H9 (cell line): ENCODE data around the gene KCTD21. TPM values are rescaled to one million over a fixed set of nuclear protein-coding genes. Genes with fewer than 3 reads are reported as not detected.

Source experiments
- DNase-seq: peaks from one replicate; pipeline ENCODE4 v3.0.0-alpha.2; 2017
- H2AFZ ChIP-seq: one replicate; pipeline ENCODE4 v1.6.1; 2013; ENCODE audit warnings: mild to moderate bottlenecking, low read length, control low read depth, moderate library complexity
- H2AK5ac ChIP-seq: 2 replicates; pipeline ENCODE4 v1.6.1; 2013; ENCODE audit warnings: low read length, control low read depth, mixed read lengths; ENCODE audit not compliant: insufficient read length
- H2BK120ac ChIP-seq: one replicate; pipeline ENCODE4 v1.6.1; 2013; ENCODE audit warnings: low read depth, mild to moderate bottlenecking, low read length, control low read depth, inconsistent platforms; ENCODE audit not compliant: poor library complexity, severe bottlenecking
- H2BK12ac ChIP-seq: 2 replicates; pipeline ENCODE4 v1.6.1; 2013; ENCODE audit warnings: low read length, control low read depth, mixed read lengths, low read depth; ENCODE audit not compliant: insufficient read length
- H2BK15ac ChIP-seq: 2 replicates; pipeline ENCODE4 v1.6.1; 2013; ENCODE audit warnings: low read depth, low read length, control low read depth
- H2BK20ac ChIP-seq: one replicate; pipeline ENCODE4 v1.6.1; 2013; ENCODE audit warnings: low read depth, mild to moderate bottlenecking, low read length, control low read depth, inconsistent platforms; ENCODE audit not compliant: poor library complexity, severe bottlenecking
- H2BK5ac ChIP-seq: 2 replicates; pipeline ENCODE4 v1.6.1; 2013; ENCODE audit warnings: low read length, control low read depth, mixed read lengths; ENCODE audit not compliant: insufficient read length
- H3K14ac ChIP-seq: 2 replicates; pipeline ENCODE4 v1.6.1; 2013; ENCODE audit warnings: low read length, control low read depth; ENCODE audit not compliant: insufficient read depth
- H3K18ac ChIP-seq: 2 replicates; pipeline ENCODE4 v1.6.1; 2013; ENCODE audit warnings: low read depth, mild to moderate bottlenecking, mixed read lengths, low read length, control low read depth; ENCODE audit not compliant: insufficient read length
- H3K23ac ChIP-seq: 2 replicates; pipeline ENCODE4 v1.6.1; 2013; ENCODE audit warnings: low read length, control low read depth, mixed read lengths, low read depth; ENCODE audit not compliant: insufficient read length
- H3K23me2 ChIP-seq: 2 replicates; pipeline ENCODE4 v1.6.1; 2013; ENCODE audit warnings: low read depth, mild to moderate bottlenecking, mixed read lengths, low read length, control low read depth; ENCODE audit not compliant: insufficient read length, poor library complexity, severe bottlenecking
- H3K27ac ChIP-seq: 2 replicates; pipeline ENCODE4 v1.5.1; 2013; ENCODE audit warnings: low read length, control low read depth, mixed read lengths, low read depth; ENCODE audit not compliant: insufficient read length
- H3K27me3 ChIP-seq: 2 replicates; pipeline ENCODE4 v1.6.1; 2013; ENCODE audit warnings: low read length, control low read depth, inconsistent platforms; ENCODE audit not compliant: insufficient read depth
- H3K4ac ChIP-seq: 2 replicates; pipeline ENCODE4 v1.6.1; 2013; ENCODE audit warnings: low read depth, mild to moderate bottlenecking, control low read depth, inconsistent platforms, low read length, moderate library complexity
- H3K4me1 ChIP-seq: 2 replicates; pipeline ENCODE4 v1.6.1; 2013; ENCODE audit warnings: low read length, control low read depth, inconsistent platforms; ENCODE audit not compliant: insufficient read depth
- H3K4me2 ChIP-seq: 2 replicates; pipeline ENCODE4 v1.6.1; 2013; ENCODE audit warnings: low read length, control low read depth, mixed read lengths; ENCODE audit not compliant: insufficient read length, insufficient read depth
- H3K56ac ChIP-seq: 2 replicates; pipeline ENCODE4 v1.6.1; 2013; ENCODE audit warnings: low read depth, mild to moderate bottlenecking, mixed read lengths, low read length, control low read depth; ENCODE audit not compliant: insufficient read length
- H3K79me1 ChIP-seq: 2 replicates; pipeline ENCODE4 v1.6.1; 2013; ENCODE audit warnings: low read depth, mild to moderate bottlenecking, moderate library complexity, low read length, control low read depth, inconsistent platforms; ENCODE audit not compliant: insufficient read depth, poor library complexity, severe bottlenecking
- H3K79me2 ChIP-seq: 2 replicates; pipeline ENCODE4 v1.6.1; 2013; ENCODE audit warnings: low read length, control low read depth, inconsistent platforms; ENCODE audit not compliant: insufficient read depth
- H3K9ac ChIP-seq: 2 replicates; pipeline ENCODE4 v1.6.1; 2013; ENCODE audit warnings: low read length, control low read depth, mixed read lengths; ENCODE audit not compliant: insufficient read length; ENCODE audit errors: extremely low read depth
- H3K9me3 ChIP-seq: one replicate; pipeline ENCODE4 v1.6.1; 2013; ENCODE audit warnings: low read depth, low read length, inconsistent platforms; ENCODE audit not compliant: control insufficient read depth
- H3T11ph ChIP-seq: one replicate; pipeline ENCODE4 v1.6.1; 2013; ENCODE audit warnings: mild to moderate bottlenecking, low read length, control low read depth, inconsistent platforms
- H4K20me1 ChIP-seq: one replicate; pipeline ENCODE4 v1.6.1; 2013; ENCODE audit not compliant: control insufficient read depth, insufficient read length, insufficient read depth
- H4K5ac ChIP-seq: 2 replicates; pipeline ENCODE4 v1.6.1; 2013; ENCODE audit warnings: low read depth, mild to moderate bottlenecking, mixed read lengths, low read length, control low read depth; ENCODE audit not compliant: insufficient read length
- H4K8ac ChIP-seq: replicated peaks from 2 replicates; pipeline ENCODE4 v1.6.1; 2013; ENCODE audit warnings: low read length, control low read depth, mixed read lengths, low read depth; ENCODE audit not compliant: insufficient read length
- H4K91ac ChIP-seq: 2 replicates; pipeline ENCODE4 v1.6.1; 2013; ENCODE audit warnings: low read depth, mild to moderate bottlenecking, moderate library complexity, mixed read lengths, low read length, control low read depth; ENCODE audit not compliant: insufficient read length
- H3K27ac Mint-ChIP-seq, 3 experiments: 2 replicates in 2 of 3; 3 replicates in 1 of 3; pipeline ENCODE4 v1.8.0; 2020 to 2021; ENCODE audit warnings: mixed read lengths in 3 of 3, mild to moderate bottlenecking in 1 of 3, moderate library complexity in 1 of 3
- H3K27me3 Mint-ChIP-seq: 2 replicates; pipeline ENCODE4 v1.8.0; 2021; ENCODE audit warnings: low read depth, mild to moderate bottlenecking, moderate library complexity, mixed read lengths
- H3K36me3 Mint-ChIP-seq, 3 experiments: 2 replicates in 2 of 3; 3 replicates in 1 of 3; pipeline ENCODE4 v1.8.0; 2020 to 2021; ENCODE audit warnings: low read depth in 3 of 3, mixed read lengths in 3 of 3; ENCODE audit not compliant: insufficient read depth in 1 of 3
- H3K4me1 Mint-ChIP-seq, 2 experiments: 2 replicates each; pipeline ENCODE4 v1.8.0; 2020; ENCODE audit warnings: mixed read lengths in 2 of 2
- H3K4me3 Mint-ChIP-seq, 2 experiments: 2 replicates in 1 of 2; 3 replicates in 1 of 2; pipeline ENCODE4 v1.8.0; 2020 to 2021; ENCODE audit warnings: mild to moderate bottlenecking in 2 of 2, mixed read lengths in 2 of 2, moderate library complexity in 1 of 2
- H3K9me3 Mint-ChIP-seq, 2 experiments: 2 replicates in 1 of 2; 3 replicates in 1 of 2; pipeline ENCODE4 v1.8.0; 2020; ENCODE audit warnings: mild to moderate bottlenecking in 2 of 2, mixed read lengths in 2 of 2, moderate library complexity in 1 of 2
- CTCF ChIP-seq: fragments of 200-600 bp; sonication (generic); conservative IDR thresholded peaks from 3 replicates; pipeline ENCODE4 v1.8.0; 2021; ENCODE audit warnings: antibody characterized with exemption, mild to moderate bottlenecking
- WGBS: extraction: QIAGEN DNeasy Blood & Tissue Kit; methylation state at CpG from one replicate; pipeline ENCODE4 v1.1.7; 2013; ENCODE audit warnings: missing lambda C conversion rate, low lambda C conversion rate, mixed read lengths; ENCODE audit not compliant: insufficient read length; ENCODE audit errors: extremely low coverage; 5-methylcytosine and 5-hydroxymethylcytosine counted together
- total RNA-seq: library from RNA; stranded (reverse); gene quantifications from 2 replicates; pipeline ENCODE4 v1.2.1, GENCODE V29; 2021

Gene KCTD21
- total RNA-seq, 1 experiment from 2014 or later: 4.0 TPM

- TF ChIP-seq CTCF: no peak
- Histone ChIP-seq H3K18ac (no peak overlapping the region), H3K79me1 (no peaks in the 10 kb centered on the region), H2BK15ac (no peak overlapping the region), H2BK5ac (no peak overlapping the region), H3K9me3 (no peaks in the 10 kb centered on the region), H3K14ac (no peak overlapping the region), H4K5ac (no peak overlapping the region), H3K56ac (no peak overlapping the region), H4K91ac (no peak overlapping the region), H3T11ph (no peak overlapping the region), H3K23me2 (no peaks in the 10 kb centered on the region), H2AK5ac (no peak overlapping the region), H3K27me3 (no peaks in the 10 kb centered on the region), H3K4me2 (no peak overlapping the region), H3K23ac (no peak overlapping the region), H2AFZ (no peak overlapping the region), H2BK20ac (no peak overlapping the region), H3K4ac (no peak overlapping the region), H2BK120ac (no peak overlapping the region), H2BK12ac (no peak overlapping the region), H3K79me2 (no peaks in the 10 kb centered on the region), H3K9ac (no peak overlapping the region), H4K8ac (no peak overlapping the region), H3K4me1 (no peaks in the 10 kb centered on the region), H3K27ac (no peak overlapping the region), H4K20me1 (no peaks in the 10 kb centered on the region)
- Mint-ChIP-seq H3K27me3 (no peaks in the 10 kb centered on the region), H3K4me1 (no peaks in the 10 kb centered on the region), H3K9me3 (no peaks in the 10 kb centered on the region), H3K4me3 (no peak overlapping the region), H3K27ac (no peak overlapping the region; a peak in 2 of 7 replicates), H3K36me3 (peaks cover 0 to 21% (median 17%) of the 10 kb centered on the region in 3 experiments; a peak in 6 of 7 replicates)
- no CpG with 5 or more reads among the region's 11 CpGs for WGBS
- peak; percentile 16 for DNase-seq
These were observed 30.5 kb upstream of the KCTD21 start for GRCh38 chr11:78218707-78219492.
